H1 (cell line): ENCODE results near the gene NFASC. TPM values are rescaled to one million over a fixed set of nuclear protein-coding genes. Genes with fewer than 3 reads are reported as not detected.
A peak's percentile ranks its signal among the peaks of the same experiment; 100 is the strongest.

Experiments
- CTCF ChIA-PET: fragments of 300-600 bp; sonication (Branson Sonifier 250); formaldehyde crosslinking; loops from one replicate; lab custom pipeline; 2021; ENCODE audit not compliant: partially characterized antibody; lab: Charles Lee
- POLR2A ChIA-PET: fragments of 300-600 bp; sonication (Branson Sonifier 250); formaldehyde crosslinking; loops from one replicate; lab custom pipeline; 2021; ENCODE audit warnings: inconsistent platforms; ENCODE audit not compliant: partially characterized antibody; lab: Charles Lee
- DNase-seq, 2 experiments: peaks; one replicate each; pipeline versions ENCODE4 v3.0.0 to v3.0.0-alpha.2; 2010 to 2022; ENCODE audit warnings: low spot score in 2 of 2, low read depth in 1 of 2, mixed read lengths in 1 of 2
- FAIRE-seq: peaks from 2 replicates; lab custom pipeline; 2011; peaks lifted over from hg19 to GRCh38; lab: Jason Lieb, UNC
- H2AFZ ChIP-seq: 2 replicates; pipeline ENCODE4 v1.8.1; 2012; ENCODE audit warnings: low read length, inconsistent platforms
- H2AK5ac ChIP-seq: 2 replicates; pipeline ENCODE4 v1.6.1; 2013; ENCODE audit warnings: low read depth, low read length
- H2BK120ac ChIP-seq: replicated peaks from 2 replicates; pipeline ENCODE3; 2013; ENCODE audit warnings: low read depth, low read length, inconsistent platforms
- H2BK12ac ChIP-seq: 2 replicates; pipeline ENCODE4 v1.6.1; 2013; ENCODE audit warnings: low read depth, low read length
- H2BK15ac ChIP-seq: 2 replicates; pipeline ENCODE4 v1.6.1; 2013; ENCODE audit warnings: low read length
- H2BK20ac ChIP-seq: 2 replicates; pipeline ENCODE4 v1.6.1; 2013; ENCODE audit warnings: low read length
- H2BK5ac ChIP-seq: 2 replicates; pipeline ENCODE4 v1.6.1; 2013; ENCODE audit warnings: low read depth, low read length
- H3K14ac ChIP-seq: 2 replicates; pipeline ENCODE4 v1.6.1; 2013; ENCODE audit warnings: inconsistent platforms; ENCODE audit not compliant: insufficient read length
- H3K18ac ChIP-seq: 2 replicates; pipeline ENCODE4 v1.6.1; 2013; ENCODE audit warnings: low read length; ENCODE audit errors: extremely low read depth
- H3K23ac ChIP-seq: 2 replicates; pipeline ENCODE4 v1.6.1; 2013; ENCODE audit warnings: inconsistent platforms; ENCODE audit not compliant: insufficient read length
- H3K23me2 ChIP-seq: 2 replicates; pipeline ENCODE4 v1.6.1; 2013; ENCODE audit warnings: low read depth, low read length
- H3K27ac ChIP-seq: 2 replicates; pipeline ENCODE4 v1.6.1; 2011; ENCODE audit warnings: low read depth, low read length, inconsistent platforms
- H3K27me3 ChIP-seq, 4 experiments: replicated peaks in 1 of 4; 1 replicate in 1 of 4; 2 replicates in 3 of 4; pipeline versions ENCODE4 v1.6.1 to v1.8.1; 2011 to 2013; ENCODE audit warnings: low read length in 3 of 4, mild to moderate bottlenecking in 3 of 4, inconsistent platforms in 2 of 4, mixed read lengths in 2 of 4, moderate library complexity in 1 of 4; ENCODE audit not compliant: control insufficient read depth in 3 of 4, insufficient read depth in 3 of 4; ENCODE audit errors: extremely low read depth in 1 of 4
- H3K36me3 ChIP-seq, 4 experiments: 2 replicates each; pipeline versions ENCODE4 v1.6.1 to v1.8.1; 2011 to 2013; ENCODE audit warnings: mild to moderate bottlenecking in 4 of 4, low read length in 3 of 4, moderate library complexity in 2 of 4, control low read depth in 1 of 4, inconsistent platforms in 1 of 4; ENCODE audit not compliant: insufficient read depth in 4 of 4, control insufficient read depth in 2 of 4
- H3K4ac ChIP-seq: replicated peaks from 2 replicates; pipeline ENCODE3; 2013; ENCODE audit warnings: low read length, low read depth, mixed read lengths, inconsistent platforms; ENCODE audit not compliant: insufficient read length
- H3K4me1 ChIP-seq, 4 experiments: replicated peaks in 1 of 4; 1 replicate in 1 of 4; 2 replicates in 3 of 4; pipeline versions ENCODE4 v1.6.1 to v1.8.1; 2011 to 2013; ENCODE audit warnings: low read length in 3 of 4, inconsistent platforms in 2 of 4, mixed read lengths in 1 of 4; ENCODE audit not compliant: insufficient read depth in 4 of 4, control insufficient read depth in 3 of 4
- H3K4me2 ChIP-seq, 2 experiments: 2 replicates each; pipeline versions ENCODE4 v1.6.1 to v1.8.1; 2011 to 2013; ENCODE audit warnings: low read depth in 2 of 2, low read length in 2 of 2, control low read depth in 1 of 2, inconsistent platforms in 1 of 2, mild to moderate bottlenecking in 1 of 2; ENCODE audit not compliant: insufficient read depth in 1 of 2
- H3K4me3 ChIP-seq, 4 experiments: fragments of 200-600, 300-600 bp in 1 of 4; sonication (generic), shearing (Covaris generic), sonication (Bioruptor Twin) in 1 of 4; 2 replicates each; pipeline versions ENCODE4 v1.5.1 to v1.8.1; 2011 to 2016; ENCODE audit warnings: low read length in 4 of 4, low read depth in 3 of 4, control low read depth in 2 of 4, inconsistent platforms in 2 of 4, mild to moderate bottlenecking in 2 of 4, mixed read lengths in 1 of 4, moderate library complexity in 1 of 4; ENCODE audit not compliant: insufficient read depth in 2 of 4; ENCODE audit errors: extremely low read depth in 1 of 4
- H3K56ac ChIP-seq: replicated peaks from 2 replicates; pipeline ENCODE3; 2013; ENCODE audit warnings: low read depth, mild to moderate bottlenecking, mixed read lengths, low read length, inconsistent platforms; ENCODE audit not compliant: insufficient read length
- H3K79me1 ChIP-seq: 2 replicates; pipeline ENCODE4 v1.6.1; 2013; ENCODE audit warnings: low read depth, low read length, control low read depth
- H3K79me2 ChIP-seq, 2 experiments: 2 replicates each; pipeline versions ENCODE4 v1.6.1 to v1.8.1; 2012 to 2013; ENCODE audit warnings: low read length in 2 of 2, mild to moderate bottlenecking in 2 of 2, inconsistent platforms in 1 of 2; ENCODE audit not compliant: insufficient read depth in 2 of 2, control insufficient read depth in 1 of 2
- H3K9ac ChIP-seq, 4 experiments: replicated peaks in 1 of 4; 1 replicate in 1 of 4; 2 replicates in 3 of 4; pipeline versions ENCODE4 v1.6.1 to v1.8.1; 2011 to 2013; ENCODE audit warnings: low read depth in 3 of 4, low read length in 3 of 4, control low read depth in 2 of 4, mild to moderate bottlenecking in 2 of 4, moderate library complexity in 2 of 4, inconsistent platforms in 1 of 4; ENCODE audit errors: extremely low read depth in 1 of 4
- H3K9me3 ChIP-seq, 2 experiments: 2 replicates each; pipeline versions ENCODE4 v1.6.1 to v1.8.1; 2012 to 2013; ENCODE audit warnings: mild to moderate bottlenecking in 2 of 2, moderate library complexity in 2 of 2, control low read depth in 1 of 2, inconsistent platforms in 1 of 2, low read depth in 1 of 2, low read length in 1 of 2, mixed read lengths in 1 of 2; ENCODE audit not compliant: insufficient read depth in 2 of 2
- H4K20me1 ChIP-seq, 2 experiments: replicated peaks in 1 of 2; 2 replicates each; pipeline versions ENCODE3 to v1.8.1; 2011 to 2013; ENCODE audit warnings: inconsistent platforms in 2 of 2, low read length in 2 of 2, mild to moderate bottlenecking in 1 of 2; ENCODE audit not compliant: insufficient read depth in 2 of 2, control insufficient read depth in 1 of 2
- H4K5ac ChIP-seq: 2 replicates; pipeline ENCODE4 v1.6.1; 2013; ENCODE audit warnings: low read length, low read depth, mixed read lengths, inconsistent platforms; ENCODE audit not compliant: insufficient read length
- H4K8ac ChIP-seq: 2 replicates; pipeline ENCODE4 v1.8.0; 2013; ENCODE audit warnings: mild to moderate bottlenecking, moderate library complexity, low read length, inconsistent platforms; ENCODE audit not compliant: insufficient read depth; ENCODE audit errors: extremely low read depth
- H4K91ac ChIP-seq: replicated peaks from 2 replicates; pipeline ENCODE3; 2013; ENCODE audit warnings: low read length, mixed read lengths, inconsistent platforms; ENCODE audit not compliant: insufficient read length
- NANOG ChIP-seq: IDR thresholded peaks from 2 replicates; pipeline ENCODE4 v1.6.1; 2011; ENCODE audit warnings: low read length, low read depth, mild to moderate bottlenecking, inconsistent platforms; ENCODE audit not compliant: insufficient read depth, poor library complexity, severe bottlenecking
- RXRA ChIP-seq: IDR thresholded peaks from 2 replicates; pipeline ENCODE4 v1.6.1; 2011; ENCODE audit warnings: low read depth, mild to moderate bottlenecking, low read length, moderate library complexity; ENCODE audit not compliant: insufficient read depth
- SUZ12 ChIP-seq: fragments of 200-600 bp; sonication (generic); IDR thresholded peaks from 2 replicates; pipeline ENCODE4 v1.6.1; 2012; ENCODE audit warnings: mild to moderate bottlenecking, inconsistent platforms, low read length, moderate library complexity, mixed read lengths
- YY1 ChIP-seq: IDR thresholded peaks from 2 replicates; pipeline ENCODE4 v1.6.1; 2011; ENCODE audit warnings: low read depth, mild to moderate bottlenecking, low read length
- WGBS, 2 experiments: shearing (Covaris generic) in 1 of 2; methylation state at CpG; one replicate each; pipeline versions ENCODE4 v1.1.6 to v1.1.7; 2013 to 2015; ENCODE audit warnings: low lambda C conversion rate in 2 of 2, mixed read lengths in 2 of 2, inconsistent platforms in 1 of 2, low coverage in 1 of 2, missing lambda C conversion rate in 1 of 2; ENCODE audit not compliant: insufficient replicate concordance in 2 of 2, insufficient coverage in 1 of 2, insufficient read length in 1 of 2; ENCODE audit errors: extremely low coverage in 1 of 2, missing lambda C conversion rate in 1 of 2; 5-methylcytosine and 5-hydroxymethylcytosine counted together
- polyA plus RNA-seq, 7 experiments: library from polyadenylated mRNA; depleted of rRNA in 3 of 7; stranded (reverse) in 5 of 7; unstranded in 2 of 7; fragments of >200 nt in 5 of 7; fragments of 200-250 nt in 2 of 7; gene quantifications; 1 replicate in 5 of 7; 2 replicates in 1 of 7; 4 replicates in 1 of 7; pipeline versions ENCODE4 v1.2.1 to v1.2.3, GENCODE V29; 2011 to 2013; ENCODE audit warnings: missing spikeins in 2 of 7, mixed read lengths in 2 of 7
- total RNA-seq: library from RNA; stranded (reverse); fragmentation: NEBNext Ultra II Directional; extraction: Animal tissue kit (Norgen Biotek cat#: 25700); gene quantifications from 2 replicates; pipeline ENCODE4 v1.2.1, GENCODE V29; 2021
- TF ChIP-seq, protein P1 (sequence below): IDR thresholded peaks from 2 replicates; pipeline ENCODE4 v1.6.1; 2011; ENCODE audit warnings: low read length, improper control_type of control experiment

The NFASC gene
- total and polyA plus RNA-seq, 2 of the 8 experiments (the other 6 are each of a cell fraction or from before 2014, with no cell fraction given) = 5.0 to 15.2 TPM

DNA sequence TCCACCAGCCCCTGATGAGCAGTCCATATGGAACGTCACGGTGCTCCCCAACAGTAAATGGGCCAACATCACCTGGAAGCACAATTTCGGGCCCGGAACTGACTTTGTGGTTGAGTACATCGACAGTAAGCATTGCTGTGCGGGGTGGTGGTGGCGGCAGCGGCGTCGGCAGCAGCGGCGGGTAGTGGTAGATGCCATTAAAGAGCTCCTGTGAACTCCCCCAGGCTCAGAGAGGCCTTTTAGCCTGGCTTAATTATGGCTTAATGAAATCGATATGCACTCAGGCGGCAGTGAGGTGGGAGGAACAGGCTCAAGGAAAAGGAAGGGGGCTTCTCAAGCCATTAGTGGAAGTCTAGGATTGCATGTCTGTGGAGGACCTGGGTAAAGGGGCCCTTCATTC is 130.5 kb downstream of the NFASC start:
- CTCF ChIA-PET = interaction anchor here (0.6 to 33.8 kb wide), 7 partner anchors 8 to 237 kb away, joined by 5 to 1336 read pairs (median 16); partner anchors contain the start of gene TMEM81
- TF ChIP-seq, protein P1, sequence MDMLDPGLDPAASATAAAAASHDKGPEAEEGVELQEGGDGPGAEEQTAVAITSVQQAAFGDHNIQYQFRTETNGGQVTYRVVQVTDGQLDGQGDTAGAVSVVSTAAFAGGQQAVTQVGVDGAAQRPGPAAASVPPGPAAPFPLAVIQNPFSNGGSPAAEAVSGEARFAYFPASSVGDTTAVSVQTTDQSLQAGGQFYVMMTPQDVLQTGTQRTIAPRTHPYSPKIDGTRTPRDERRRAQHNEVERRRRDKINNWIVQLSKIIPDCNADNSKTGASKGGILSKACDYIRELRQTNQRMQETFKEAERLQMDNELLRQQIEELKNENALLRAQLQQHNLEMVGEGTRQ = no peak
- TF ChIP-seq NANOG (no peak), YY1 (no peak), SUZ12 (no peak), RXRA (no peak)
- Histone ChIP-seq H3K4me3 (no peak overlapping the region), H3K79me1 (no peaks in the 10 kb centered on the region), H2BK120ac (no peak overlapping the region), H2AK5ac (no peak overlapping the region), H4K91ac (no peak overlapping the region), H2AFZ (no peak overlapping the region), H3K56ac (no peak overlapping the region), H2BK5ac (no peak overlapping the region), H3K4me2 (no peak overlapping the region), H4K20me1 (no peaks in the 10 kb centered on the region), H4K8ac (no peak overlapping the region), H3K4me1 (peaks cover 0 to 16% (median 6%) of the 10 kb centered on the region in 4 experiments; a peak in 4 of 7 replicates), H3K9me3 (no peaks in the 10 kb centered on the region), H3K79me2 (no peaks in the 10 kb centered on the region), H2BK15ac (no peak overlapping the region), H3K27ac (no peak overlapping the region), H3K23me2 (no peaks in the 10 kb centered on the region), H3K14ac (no peak overlapping the region), H3K4ac (no peak overlapping the region), H4K5ac (no peak overlapping the region), H3K18ac (no peak overlapping the region), H3K9ac (no peak overlapping the region), H3K23ac (no peak overlapping the region), H3K36me3 (no peaks in the 10 kb centered on the region), H2BK12ac (0 out of 2 replicates have a peak overlapping the region, but pooled peaks have one; percentile 79), H3K27me3 (no peaks in the 10 kb centered on the region; a peak in 1 of 7 replicates), H2BK20ac (no peak overlapping the region)
- POLR2A ChIA-PET = interaction anchor here (3.7 kb wide), 1 partner anchor 10 kb away, joined by 16 read pairs; no protein-coding TSS in a partner anchor
- DNase-seq (no peak), FAIRE-seq (no peak)
- whole genome bisulfite sequencing, 2 experiments = 91% methylated on average over 14 of the region's 14 CpGs; no CpG with 5 or more reads in 1 of the 2 experiments
